ENCODE measurements around the gene ZNF410.

Gene ZNF410

GRCh38 chr14:73924337-73924736 lies 37.7 kb downstream of the ZNF410 start:
- in situ Hi-C loops (cut with MboI; ENCODE audit: low pct_unique_long_range_greater_than_20kb, low sequenced_read_pairs, unreplicated experiment): no loop called here
- no peak for DNase-seq (ENCODE audit: low spot score)
- no peak for TF ChIP-seq CTCF (IDR thresholded peaks at IDR 0.05; ENCODE audit: extremely low read depth, insufficient read depth, missing control alignments)

GRCh38 chr14:73935666-73936065 lies 49.0 kb downstream of the ZNF410 start:
- in situ Hi-C loops (cut with MboI; ENCODE audit: low pct_unique_long_range_greater_than_20kb, low sequenced_read_pairs, unreplicated experiment): no loop called here

GRCh38 chr14:73936548-73936947 lies 49.9 kb downstream of the ZNF410 start:
- no peak for DNase-seq (ENCODE audit: low spot score)
- in situ Hi-C loops (cut with MboI; ENCODE audit: low pct_unique_long_range_greater_than_20kb, low sequenced_read_pairs, unreplicated experiment): no loop called here
- no peak for TF ChIP-seq CTCF (IDR thresholded peaks at IDR 0.05; ENCODE audit: extremely low read depth, insufficient read depth, missing control alignments)

More at GRCh38 chr14:73935666-73936065, 49.0 kb downstream of the ZNF410 start:
- peak; percentile 38 for DNase-seq (ENCODE audit: low spot score)
- no peak for TF ChIP-seq CTCF (IDR thresholded peaks at IDR 0.05; ENCODE audit: extremely low read depth, insufficient read depth, missing control alignments)

- DNase-seq (ENCODE audit: low spot score): no peak
- in situ Hi-C loops (cut with MboI; ENCODE audit: low pct_unique_long_range_greater_than_20kb, low sequenced_read_pairs, unreplicated experiment): no loop called here
- TF ChIP-seq CTCF (IDR thresholded peaks at IDR 0.05; ENCODE audit: extremely low read depth, insufficient read depth, missing control alignments): no peak
Observed at GRCh38 chr14:73937012-73937411, 50.4 kb downstream of the ZNF410 start.

GRCh38 chr14:73942180-73942579 lies 55.5 kb downstream of the ZNF410 start:
- TF ChIP-seq CTCF (IDR thresholded peaks at IDR 0.05; ENCODE audit: extremely low read depth, insufficient read depth, missing control alignments): no peak
- DNase-seq (ENCODE audit: low spot score): no peak
- in situ Hi-C loops (cut with MboI; ENCODE audit: low pct_unique_long_range_greater_than_20kb, low sequenced_read_pairs, unreplicated experiment): no loop called here

GRCh38 chr14:73943083-73943482 lies 56.4 kb downstream of the ZNF410 start:
- in situ Hi-C loops (cut with MboI; ENCODE audit: low pct_unique_long_range_greater_than_20kb, low sequenced_read_pairs, unreplicated experiment): no loop called here
- DNase-seq (ENCODE audit: low spot score): no peak
- no peak for TF ChIP-seq CTCF (IDR thresholded peaks at IDR 0.05; ENCODE audit: extremely low read depth, insufficient read depth, missing control alignments)
